Endothelial cell of umbilical vein (primary cell): ENCODE measurements around the gene PARP12.

ENCODE experiments used
- CTCF ChIP-seq, 2 donors: IDR thresholded peaks; 1 replicate in 1 of 2; 2 replicates in 1 of 2; pipeline ENCODE4 v1.5.1; 2011; ENCODE audit warnings: low read length in 2 of 2, mild to moderate bottlenecking in 2 of 2, moderate library complexity in 2 of 2, control low read depth in 1 of 2, inconsistent platforms in 1 of 2, low read depth in 1 of 2; ENCODE audit not compliant: insufficient read depth in 1 of 2; ENCODE audit errors: extremely low read depth in 1 of 2
- POLR2A ChIP-seq: IDR thresholded peaks from 2 replicates; pipeline ENCODE4 v1.6.1; 2012; ENCODE audit warnings: low read depth, mild to moderate bottlenecking, control low read depth, low read length

- TF ChIP-seq POLR2A (no peak), CTCF (IDR thresholded peaks at IDR 0.05; ENCODE audit: extremely low read depth in 1 of 2, insufficient read depth in 1 of 2, low read depth in 1 of 2, low read length in 2 of 2) (no peak)
Observed at GRCh38 chr7:140017034-140017433, 45.7 kb downstream of the PARP12 start.
